Measurements from ENCODE around the gene HSD17B12.

Gene HSD17B12

GRCh38 chr11:43732225-43732624 lies 51.7 kb downstream of the HSD17B12 start:
- TF ChIP-seq EZH2 (IDR thresholded peaks at IDR 0.05; ENCODE audit: borderline replicate concordance, low read length) (no peak), CTCF (IDR thresholded peaks at IDR 0.05; ENCODE audit: low read length) (no peak)
- Histone ChIP-seq H3K4me2 (ENCODE audit: low read length) (no peak overlapping the region), H2AFZ (ENCODE audit: low read length) (no peak overlapping the region), H3K4me3 (ENCODE audit: low read depth, low read length, poor library complexity, severe bottlenecking) (no peak overlapping the region), H3K9me2 (ENCODE audit: low read depth, low read length) (no peaks in the 10 kb centered on the region), H3K27ac (ENCODE audit: low read depth, low read length, poor library complexity, severe bottlenecking) (no peak overlapping the region), H3F3A (ENCODE audit: insufficient read depth, low read length) (no peaks in the 10 kb centered on the region), H3K9me3 (ENCODE audit: low read length) (no peaks in the 10 kb centered on the region), H4K20me1 (ENCODE audit: insufficient read depth, low read length) (no peaks in the 10 kb centered on the region), H3K9ac (ENCODE audit: low read length) (no peak overlapping the region), H3K4me1 (ENCODE audit: insufficient read depth, low read length, severe bottlenecking) (peaks cover 16% of the 10 kb centered on the region), H3K79me2 (ENCODE audit: insufficient read depth, low read length) (peaks cover 14% of the 10 kb centered on the region), H3K27me3 (ENCODE audit: insufficient read depth, low read length) (no peaks in the 10 kb centered on the region), H3K36me3 (ENCODE audit: insufficient read depth, low read length) (peaks cover 20% of the 10 kb centered on the region)

- no peaks in the 10 kb centered on the region for H3K27me3 ChIP-seq (ENCODE audit: insufficient read depth, low read length)
- no peak overlapping the region for H3K27ac ChIP-seq (ENCODE audit: low read depth, low read length, poor library complexity, severe bottlenecking)
- no peaks in the 10 kb centered on the region for H3F3A ChIP-seq (ENCODE audit: insufficient read depth, low read length)
- H4K20me1 ChIP-seq (ENCODE audit: insufficient read depth, low read length) = no peaks in the 10 kb centered on the region
- H3K4me1 ChIP-seq (ENCODE audit: insufficient read depth, low read length, severe bottlenecking) = peaks cover 30% of the 10 kb centered on the region
- H2AFZ ChIP-seq (ENCODE audit: low read length) = no peak overlapping the region
- no peak overlapping the region for H3K4me2 ChIP-seq (ENCODE audit: low read length)
- H3K79me2 ChIP-seq (ENCODE audit: insufficient read depth, low read length) = peaks cover 15% of the 10 kb centered on the region; the same call in 1 of the 2 replicates
- no peak overlapping the region for H3K4me3 ChIP-seq (ENCODE audit: low read depth, low read length, poor library complexity, severe bottlenecking)
- TF ChIP-seq EZH2 (IDR thresholded peaks at IDR 0.05; ENCODE audit: borderline replicate concordance, low read length) = no peak
- no peak for TF ChIP-seq CTCF (IDR thresholded peaks at IDR 0.05; ENCODE audit: low read length)
- no peak overlapping the region for H3K9ac ChIP-seq (ENCODE audit: low read length)
- no peaks in the 10 kb centered on the region for H3K9me2 ChIP-seq (ENCODE audit: low read depth, low read length)
- H3K9me3 ChIP-seq (ENCODE audit: low read length) = no peaks in the 10 kb centered on the region
- H3K36me3 ChIP-seq (ENCODE audit: insufficient read depth, low read length) = peaks cover 20% of the 10 kb centered on the region
Observed at GRCh38 chr11:43734256-43734655, 53.7 kb downstream of the HSD17B12 start.

GRCh38 chr11:43735115-43735514 lies 54.6 kb downstream of the HSD17B12 start:
- Histone ChIP-seq H3K27ac (ENCODE audit: low read depth, low read length, poor library complexity, severe bottlenecking) (no peak overlapping the region), H3K79me2 (ENCODE audit: insufficient read depth, low read length) (peaks cover 15% of the 10 kb centered on the region; the same call in 1 of the 2 replicates), H3K36me3 (ENCODE audit: insufficient read depth, low read length) (peaks cover 20% of the 10 kb centered on the region), H3K4me1 (ENCODE audit: insufficient read depth, low read length, severe bottlenecking) (peaks cover 30% of the 10 kb centered on the region), H3K27me3 (ENCODE audit: insufficient read depth, low read length) (no peaks in the 10 kb centered on the region), H3K4me3 (ENCODE audit: low read depth, low read length, poor library complexity, severe bottlenecking) (no peak overlapping the region), H3K9me2 (ENCODE audit: low read depth, low read length) (no peaks in the 10 kb centered on the region), H3K9me3 (ENCODE audit: low read length) (no peaks in the 10 kb centered on the region), H3K9ac (ENCODE audit: low read length) (no peak overlapping the region), H3F3A (ENCODE audit: insufficient read depth, low read length) (no peaks in the 10 kb centered on the region), H3K4me2 (ENCODE audit: low read length) (no peak overlapping the region), H4K20me1 (ENCODE audit: insufficient read depth, low read length) (no peaks in the 10 kb centered on the region), H2AFZ (ENCODE audit: low read length) (no peak overlapping the region)
- TF ChIP-seq CTCF (IDR thresholded peaks at IDR 0.05; ENCODE audit: low read length) (no peak), EZH2 (IDR thresholded peaks at IDR 0.05; ENCODE audit: borderline replicate concordance, low read length) (no peak)

Data from OCI-LY1 (cell line).